ENCODE measurements around the gene RPL10. TPM values are rescaled to one million over a fixed set of nuclear protein-coding genes. Genes with fewer than 3 reads are reported as not detected.

Gene RPL10
- total and polyA plus RNA-seq, 2 of the 8 experiments (the other 6 are each of a cell fraction or from before 2014, with no cell fraction given): 2,633 to 4,293 TPM

- H4K20me1 ChIP-seq (replicated peaks in 1 of 2; ENCODE audit: control insufficient read depth in 1 of 2, insufficient read depth in 2 of 2, low read length in 2 of 2): peaks cover 3 to 4% of the 10 kb centered on the region in 2 experiments
- H2BK15ac ChIP-seq (ENCODE audit: low read length): no peak overlapping the region
- H3K23me2 ChIP-seq (ENCODE audit: low read depth, low read length): peaks cover 6% of the 10 kb centered on the region; the same call in 1 of the 2 replicates
- no peak overlapping the region for H3K27ac ChIP-seq (ENCODE audit: low read depth, low read length)
- FAIRE-seq (no peak), DNase-seq (ENCODE audit: low read depth in 1 of 2, low spot score in 2 of 2) (peak in 1 of 2 experiments; percentile 50)
- H3K79me1 ChIP-seq (ENCODE audit: low read depth, low read length): no peaks in the 10 kb centered on the region
- no peak overlapping the region for H4K8ac ChIP-seq (ENCODE audit: extremely low read depth, insufficient read depth, low read length)
- peaks cover 0 to 15% of the 10 kb centered on the region in 2 experiments; a peak in 2 of 4 replicates for H3K79me2 ChIP-seq (ENCODE audit: control insufficient read depth in 1 of 2, insufficient read depth in 2 of 2, low read length in 2 of 2)
- H2AK5ac ChIP-seq (ENCODE audit: low read depth, low read length): no peak overlapping the region
- H3K4me2 ChIP-seq (ENCODE audit: insufficient read depth in 1 of 2, low read depth in 2 of 2, low read length in 2 of 2): no peak overlapping the region
- H3K9ac ChIP-seq (replicated peaks in 1 of 4; ENCODE audit: extremely low read depth in 1 of 4, low read depth in 3 of 4, low read length in 3 of 4): no peak overlapping the region
- no peak overlapping the region for H2BK12ac ChIP-seq (ENCODE audit: low read depth, low read length)
- peaks cover 0 to 6% (median 0%) of the 10 kb centered on the region in 4 experiments; a peak in 2 of 7 replicates for H3K4me1 ChIP-seq (replicated peaks in 1 of 4; ENCODE audit: control insufficient read depth in 3 of 4, insufficient read depth in 4 of 4, low read length in 3 of 4)
- H3K56ac ChIP-seq (replicated peaks; ENCODE audit: insufficient read length, low read depth, low read length): no peak overlapping the region
- H2AFZ ChIP-seq (ENCODE audit: low read length): no peak overlapping the region
- H3K23ac ChIP-seq (ENCODE audit: insufficient read length): no peak overlapping the region
- no peak overlapping the region for H3K4ac ChIP-seq (replicated peaks; ENCODE audit: insufficient read length, low read depth, low read length)
- POLR2A ChIA-PET (ENCODE audit: partially characterized antibody): interaction anchor here (1.0 to 8.4 kb wide), 9 partner anchors 7 to 56 kb away, joined by 3 to 124 read pairs (median 76); partner anchors contain the start of genes DNASE1L1, EMD, FLNA and PLXNA3
- no peak overlapping the region for H3K18ac ChIP-seq (ENCODE audit: extremely low read depth, low read length)
- no peak overlapping the region for H2BK20ac ChIP-seq (ENCODE audit: low read length)
- H2BK120ac ChIP-seq (replicated peaks; ENCODE audit: low read depth, low read length): no peak overlapping the region
- no peak overlapping the region for H3K14ac ChIP-seq (ENCODE audit: insufficient read length)
- H3K4me3 ChIP-seq (ENCODE audit: extremely low read depth in 1 of 4, insufficient read depth in 2 of 4, low read depth in 3 of 4, low read length in 4 of 4): no peak overlapping the region
- peaks cover 13 to 25% (median 19%) of the 10 kb centered on the region in 4 experiments for H3K36me3 ChIP-seq (ENCODE audit: control insufficient read depth in 2 of 4, insufficient read depth in 4 of 4, low read length in 3 of 4)
- no peaks in the 10 kb centered on the region for H3K9me3 ChIP-seq (ENCODE audit: insufficient read depth in 2 of 2, low read depth in 1 of 2, low read length in 1 of 2)
- 88% methylated on average over 16 of the region's 19 CpGs; no CpG with 5 or more reads in 1 of the 2 experiments for WGBS, 2 experiments (ENCODE audit: extremely low coverage in 1 of 2, insufficient coverage in 1 of 2, insufficient read length in 1 of 2, insufficient replicate concordance in 2 of 2, low coverage in 1 of 2, low lambda C conversion rate in 2 of 2, missing lambda C conversion rate in 1 of 2)
- no peaks in the 10 kb centered on the region for H3K27me3 ChIP-seq (replicated peaks in 1 of 4; ENCODE audit: control insufficient read depth in 3 of 4, extremely low read depth in 1 of 4, insufficient read depth in 3 of 4, low read length in 3 of 4)
- H4K5ac ChIP-seq (ENCODE audit: insufficient read length, low read depth, low read length): no peak overlapping the region
- H2BK5ac ChIP-seq (ENCODE audit: low read depth, low read length): no peak overlapping the region
- CTCF ChIA-PET (ENCODE audit: partially characterized antibody): interaction anchor here (0.6 to 0.8 kb wide), 2 partner anchors 29 to 134 kb away, joined by 3 read pairs; no protein-coding TSS in a partner anchor
- H4K91ac ChIP-seq (replicated peaks; ENCODE audit: insufficient read length, low read length): no peak overlapping the region
- TF ChIP-seq BACH1 (IDR thresholded peaks at IDR 0.05; ENCODE audit: low read length) (no peak), SP2 (IDR thresholded peaks at IDR 0.05; ENCODE audit: low read length) (no peak), BCL11A (IDR thresholded peaks at IDR 0.05; ENCODE audit: low read depth in 2 of 2, low read length in 2 of 2) (no peak), POU5F1 (IDR thresholded peaks at IDR 0.05; ENCODE audit: low read depth, low read length) (no peak), BRCA1 (IDR thresholded peaks at IDR 0.05; ENCODE audit: low read depth, low read length) (no peak), SAP30 (IDR thresholded peaks at IDR 0.05; ENCODE audit: insufficient read depth, insufficient replicate concordance, low read length) (no peak), POLR2AphosphoS5 (IDR thresholded peaks at IDR 0.05; ENCODE audit: low read depth, low read length) (no peak), SP4 (IDR thresholded peaks at IDR 0.05; ENCODE audit: low read length) (no peak), FOSL1 (IDR thresholded peaks at IDR 0.05; ENCODE audit: insufficient read depth, low read depth, low read length) (no peak), CBX5 (IDR thresholded peaks at IDR 0.05; ENCODE audit: low read depth, low read length) (no peak), GTF2F1 (IDR thresholded peaks at IDR 0.05; ENCODE audit: borderline replicate concordance, low read depth, low read length) (no peak), TAF7 (optimal IDR thresholded peaks at IDR 0.05; ENCODE audit: borderline replicate concordance, low read depth, low read length) (no peak), NRF1 (IDR thresholded peaks at IDR 0.05; ENCODE audit: low read depth, low read length) (no peak), SIN3A (conservative IDR thresholded peaks at IDR 0.05 in 1 of 2, IDR thresholded peaks at IDR 0.05 in 1 of 2; ENCODE audit: low read depth in 1 of 2, low read length in 2 of 2) (no peak)
Observed at GRCh38 chrX:154402622-154403127, 4.5 kb downstream of the RPL10 start.
